CD4-positive, alpha-beta T cell treated with Interferon alpha-2 for 1 hour (primary cell): ENCODE data around the gene MBD5.
A peak's percentile ranks its signal among the peaks of the same experiment; 100 is the strongest.

Source experiments
- DNase-seq, 2 donors: peaks; one replicate each; pipeline ENCODE4 v3.0.0-alpha.2; 2020 to 2022

The MBD5 gene

GRCh38 chr2:148486655-148487054 lies 465.8 kb downstream of the MBD5 start:
- DNase-seq = no peak

- DNase-seq = no peak
Observed at GRCh38 chr2:148487439-148487838, 466.5 kb downstream of the MBD5 start.

- no peak for DNase-seq
Observed at GRCh38 chr2:148490840-148491439, 470.0 kb downstream of the MBD5 start.

- DNase-seq = no peak
Observed at GRCh38 chr2:148493822-148494563, 473.1 kb downstream of the MBD5 start.

GRCh38 chr2:148495586-148495985 lies 474.7 kb downstream of the MBD5 start:
- DNase-seq = no peak

GRCh38 chr2:148501545-148501944 lies 480.7 kb downstream of the MBD5 start:
- no peak for DNase-seq

- no peak for DNase-seq
Observed at GRCh38 chr2:148503516-148503915, 482.6 kb downstream of the MBD5 start.

- no peak for DNase-seq
Observed at GRCh38 chr2:148507970-148508369, 487.1 kb downstream of the MBD5 start.

- DNase-seq = no peak
Observed at GRCh38 chr2:148508878-148509287, 488.0 kb downstream of the MBD5 start.

GRCh38 chr2:148509288-148509902 lies 488.5 kb downstream of the MBD5 start:
- DNase-seq = peak; percentile 83 to 87

GRCh38 chr2:148511883-148512282 lies 491.0 kb downstream of the MBD5 start:
- DNase-seq = no peak

- DNase-seq = no peak
Observed at GRCh38 chr2:148512501-148512900, 491.6 kb downstream of the MBD5 start.

- no peak for DNase-seq
Observed at GRCh38 chr2:148513427-148513826, 492.5 kb downstream of the MBD5 start.

GRCh38 chr2:148515120-148515519 lies 494.2 kb downstream of the MBD5 start:
- no peak for DNase-seq

- no peak for DNase-seq
Observed at GRCh38 chr2:148515976-148516375, 495.1 kb downstream of the MBD5 start.

GRCh38 chr2:148517296-148517695 lies 496.4 kb downstream of the MBD5 start:
- DNase-seq = no peak

GRCh38 chr2:148517822-148518221 lies 496.9 kb downstream of the MBD5 start:
- no peak for DNase-seq

- DNase-seq = no peak
Observed at GRCh38 chr2:148519013-148519412, 498.1 kb downstream of the MBD5 start.

GRCh38 chr2:148521181-148521580 lies 500.3 kb downstream of the MBD5 start:
- DNase-seq = no peak

- no peak for DNase-seq
Observed at GRCh38 chr2:148523315-148523714, 502.4 kb downstream of the MBD5 start.

- DNase-seq = peak; percentile 78 to 87
Observed at GRCh38 chr2:148524519-148524919, 503.6 kb downstream of the MBD5 start.

GRCh38 chr2:148525130-148525529 lies 504.2 kb downstream of the MBD5 start:
- DNase-seq = no peak

GRCh38 chr2:148526509-148527346 lies 505.8 kb downstream of the MBD5 start:
- DNase-seq = no peak
